Measurements from ENCODE around the gene ZC3H12A. TPM values are rescaled to one million over a fixed set of nuclear protein-coding genes. Genes with fewer than 3 reads are reported as not detected.

Gene ZC3H12A
- total RNA-seq, 1 experiment from 2014 or later: 6.7 TPM

- H4K5ac ChIP-seq (ENCODE audit: insufficient read length, low read depth, low read length): no peak overlapping the region
- peak overlapping the region in 2 of 3 experiments; percentile 32 to 87; a peak in 4 of 7 replicates for H3K27ac Mint-ChIP-seq
- DNase-seq: peak; percentile 87
- peaks cover 18% of the 10 kb centered on the region for H3K27me3 Mint-ChIP-seq (ENCODE audit: low read depth)
- H3K9me3 Mint-ChIP-seq: no peaks in the 10 kb centered on the region
- H3K79me1 ChIP-seq (ENCODE audit: insufficient read depth, low read depth, low read length, poor library complexity, severe bottlenecking): no peaks in the 10 kb centered on the region
- no peak overlapping the region for H2BK12ac ChIP-seq (ENCODE audit: insufficient read length, low read depth, low read length)
- H3K27ac ChIP-seq (ENCODE audit: insufficient read length, low read depth, low read length): no peak overlapping the region
- no peak overlapping the region; the same call in 1 of the 2 replicates for H3K14ac ChIP-seq (ENCODE audit: insufficient read depth, low read length)
- H3K4ac ChIP-seq (ENCODE audit: low read depth, low read length): no peak overlapping the region
- no peak overlapping the region for H2BK5ac ChIP-seq (ENCODE audit: insufficient read length, low read length)
- no peaks in the 10 kb centered on the region for H4K20me1 ChIP-seq (ENCODE audit: control insufficient read depth, insufficient read depth, insufficient read length)
- no peak overlapping the region for H3K9ac ChIP-seq (ENCODE audit: extremely low read depth, insufficient read length, low read length)
- H3T11ph ChIP-seq (ENCODE audit: low read length): no peak overlapping the region
- H2BK120ac ChIP-seq (ENCODE audit: low read depth, low read length, poor library complexity, severe bottlenecking): no peak overlapping the region
- H3K4me1 Mint-ChIP-seq: peaks cover 32 to 39% of the 10 kb centered on the region in 2 experiments
- no peak overlapping the region for H4K8ac ChIP-seq (replicated peaks; ENCODE audit: insufficient read length, low read depth, low read length)
- WGBS (ENCODE audit: extremely low coverage, insufficient read length, low lambda C conversion rate): no CpG with 5 or more reads among the region's 13 CpGs
- H3K27me3 ChIP-seq (ENCODE audit: insufficient read depth, low read length): peaks cover 4% of the 10 kb centered on the region; the same call in 1 of the 2 replicates
- TF ChIP-seq CTCF (conservative IDR thresholded peaks at IDR 0.05): no peak
- no peak overlapping the region for H3K23ac ChIP-seq (ENCODE audit: insufficient read length, low read depth, low read length)
- no peak overlapping the region for H2BK15ac ChIP-seq (ENCODE audit: low read depth, low read length)
- H2AFZ ChIP-seq (ENCODE audit: low read length): no peak overlapping the region
- H3K9me3 ChIP-seq (ENCODE audit: control insufficient read depth, low read depth, low read length): no peaks in the 10 kb centered on the region
- peaks cover 0 to 4% (median 2%) of the 10 kb centered on the region in 3 experiments; a peak in 2 of 7 replicates for H3K36me3 Mint-ChIP-seq (ENCODE audit: insufficient read depth in 1 of 3, low read depth in 3 of 3)
- peaks cover 10% of the 10 kb centered on the region; the same call in 1 of the 2 replicates for H3K4me1 ChIP-seq (ENCODE audit: insufficient read depth, low read length)
- no peak overlapping the region for H3K56ac ChIP-seq (ENCODE audit: insufficient read length, low read depth, low read length)
- no peak overlapping the region for H2BK20ac ChIP-seq (ENCODE audit: low read depth, low read length, poor library complexity, severe bottlenecking)
- H3K4me2 ChIP-seq (ENCODE audit: insufficient read depth, insufficient read length, low read length): peak overlapping the region; percentile 0
- H3K79me2 ChIP-seq (ENCODE audit: insufficient read depth, low read length): peaks cover 3% of the 10 kb centered on the region; the same call in 1 of the 2 replicates
- H3K23me2 ChIP-seq (ENCODE audit: insufficient read length, low read depth, low read length, poor library complexity, severe bottlenecking): peaks cover 13% of the 10 kb centered on the region
- H3K18ac ChIP-seq (ENCODE audit: insufficient read length, low read depth, low read length): no peak overlapping the region
- H2AK5ac ChIP-seq (ENCODE audit: insufficient read length, low read length): no peak overlapping the region
- no peak overlapping the region for H4K91ac ChIP-seq (ENCODE audit: insufficient read length, low read depth, low read length)
- peak overlapping the region; percentile 12 to 19; a peak in 4 of 5 replicates for H3K4me3 Mint-ChIP-seq
Measured at GRCh38 chr1:37471345-37472231, 2.8 kb upstream of the ZC3H12A start.

Measured in H9 (cell line).